Measurements from ENCODE around the gene SLC25A21.

GRCh38 chr14:37179896-37180502, 7.6 kb upstream of the SLC25A21 start:
- TF ChIP-seq CTCF (IDR thresholded peaks at IDR 0.05; ENCODE audit: low read depth, low read length, poor library complexity, severe bottlenecking) = no peak
- no peak for TF ChIP-seq EZH2phosphoT487 (IDR thresholded peaks at IDR 0.05; ENCODE audit: borderline replicate concordance, low read length)

Data from DOHH2 (cell line).